ENCODE measurements around the gene BSCL2.
A peak's percentile ranks its signal among the peaks of the same experiment; 100 is the strongest.
"Not testable (repeated sequence)": the region's sequence is repeated elsewhere in the genome, so short reads cannot be mapped to it uniquely, and the experiment has no call there.

Gene BSCL2

GRCh38 chr11:62652161-62653006 is 54.8 kb downstream of the BSCL2 start:
- no peak for DNase-seq

DNA sequence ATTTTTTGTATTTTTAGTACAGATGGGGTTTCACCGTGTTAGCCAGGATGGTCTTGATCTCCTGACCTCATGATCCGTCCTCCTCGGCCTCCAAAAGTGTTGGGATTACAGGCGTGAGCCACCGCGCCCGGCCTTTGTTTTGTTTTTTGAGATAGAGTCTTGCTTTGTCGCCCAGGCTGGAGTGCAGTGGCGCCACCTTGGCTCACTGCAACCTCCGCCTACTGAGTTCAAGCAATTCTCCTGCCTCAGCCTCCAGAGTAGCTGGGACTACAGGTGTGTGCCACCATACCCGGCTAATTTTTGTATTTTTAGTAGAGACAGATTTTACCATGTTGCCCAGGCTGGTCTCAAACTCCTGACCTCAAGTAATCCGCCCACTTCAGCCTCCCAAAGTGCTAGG is 56.9 kb downstream of the BSCL2 start:
- not testable (repeated sequence) for DNase-seq

DNA sequence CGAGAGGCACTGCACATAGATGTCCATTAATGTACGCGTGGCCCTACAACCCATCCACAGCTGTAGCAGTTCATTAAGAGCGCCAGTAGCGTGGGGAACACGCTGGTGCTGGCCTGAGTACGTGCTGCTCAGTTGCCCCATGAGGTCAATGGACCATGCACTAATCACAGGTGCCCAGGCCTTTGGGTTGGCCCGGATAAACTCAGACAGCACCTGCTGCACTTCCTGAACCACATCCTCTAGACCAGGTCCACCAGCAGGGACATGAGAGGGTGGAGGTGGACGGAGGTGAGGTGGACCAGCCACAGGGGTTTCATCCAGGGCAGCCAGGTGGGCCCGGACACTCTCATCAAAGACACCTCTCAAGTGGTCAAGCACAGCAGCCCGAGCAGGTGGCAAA is 57.7 kb downstream of the BSCL2 start:
- no peak for DNase-seq

GRCh38 chr11:62648967-62649364 is 58.3 kb downstream of the BSCL2 start:
- no peak for DNase-seq

GRCh38 chr11:62648185-62648966 is 58.8 kb downstream of the BSCL2 start:
- DNase-seq, result no peak

GRCh38 chr11:62647609-62648005 is 59.6 kb downstream of the BSCL2 start:
- no peak for DNase-seq

DNA sequence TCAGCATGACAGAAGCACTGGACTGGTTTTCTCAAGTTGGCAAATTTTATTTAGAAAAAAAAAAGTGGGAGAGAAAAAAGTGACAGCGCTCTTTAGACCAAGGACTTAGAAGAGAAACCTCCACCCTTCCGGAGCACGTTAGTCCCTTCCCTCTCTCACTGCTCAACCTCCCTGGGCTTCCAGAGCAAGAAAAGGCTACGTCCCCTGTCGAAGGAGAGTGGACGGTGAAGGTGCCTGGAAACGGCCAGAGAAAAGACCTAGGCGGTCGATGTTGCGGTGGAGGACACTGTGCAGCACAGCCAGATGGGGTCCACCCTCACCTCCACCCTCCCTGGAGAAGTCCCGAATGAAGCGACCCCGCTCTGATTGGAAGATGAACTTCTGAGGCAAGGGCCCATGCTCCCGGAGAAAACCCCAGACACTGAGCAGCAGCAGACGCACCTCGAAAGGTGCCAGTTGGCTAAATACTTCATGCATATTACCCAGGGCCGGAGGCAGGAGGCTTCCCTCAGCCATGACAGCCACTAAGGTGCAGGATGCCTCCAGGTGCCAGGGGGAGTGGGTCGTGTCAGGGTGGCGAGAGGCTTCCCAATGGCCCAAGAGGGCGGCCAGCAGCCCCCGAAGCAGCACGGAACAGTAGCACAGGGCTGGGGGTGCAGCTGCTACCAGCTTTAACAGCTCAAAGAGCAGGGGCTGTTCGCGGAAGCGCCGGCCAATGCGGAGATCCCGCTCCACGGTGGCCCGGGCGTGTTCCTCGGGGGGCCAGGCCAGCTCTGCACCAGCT is 60.2 kb downstream of the BSCL2 start:
- DNase-seq, result no peak

DNA sequence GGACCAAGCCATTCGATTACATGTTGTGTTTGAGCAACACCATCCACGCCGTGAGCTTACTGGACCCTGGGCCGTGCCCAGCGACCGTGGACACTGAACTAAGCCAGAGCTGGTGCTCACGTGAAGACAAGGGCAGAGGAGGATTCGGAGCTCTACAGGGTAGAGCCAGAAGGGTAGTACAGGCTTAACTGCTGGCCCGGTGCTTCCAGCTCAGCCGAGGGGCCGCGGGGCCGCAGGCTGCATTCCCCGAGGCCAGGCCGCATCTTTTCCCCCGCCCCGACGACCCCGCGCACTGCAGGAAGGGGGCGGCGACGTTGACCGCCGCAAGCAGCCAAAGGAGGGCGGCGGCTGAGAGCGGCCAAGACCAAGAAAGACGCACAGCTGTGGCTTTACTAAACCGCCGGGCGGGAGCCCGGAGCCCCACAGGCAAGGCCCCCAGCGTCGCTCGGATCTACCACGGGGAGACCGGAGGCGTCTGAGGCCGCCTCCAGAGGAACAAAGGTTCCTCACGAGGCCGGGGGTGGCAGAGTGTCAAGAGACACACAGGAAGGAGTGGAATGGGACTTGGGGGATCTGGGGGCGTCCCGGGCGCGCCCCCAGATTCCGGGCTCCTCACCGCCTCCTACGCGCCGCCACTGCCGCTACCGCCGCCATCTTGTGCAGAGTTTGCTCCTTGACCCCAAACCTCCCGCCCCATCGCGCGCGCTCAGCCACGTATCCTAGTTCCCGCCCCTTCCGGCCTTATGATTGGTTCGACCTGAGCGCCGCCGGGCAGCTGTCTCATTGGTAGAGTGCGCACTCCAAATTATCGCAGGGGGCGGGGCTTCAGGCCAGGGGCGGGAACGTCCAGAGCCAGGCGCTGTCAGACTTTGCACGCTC is 61.0 kb downstream of the BSCL2 start, which contains the start of gene GANAB:
Gene GANAB (minus strand): TSS at position 668 of the 879 bp plus-strand sequence. CDS start 14 bp downstream, at position 654.
- peak; percentile 86 for DNase-seq

DNA sequence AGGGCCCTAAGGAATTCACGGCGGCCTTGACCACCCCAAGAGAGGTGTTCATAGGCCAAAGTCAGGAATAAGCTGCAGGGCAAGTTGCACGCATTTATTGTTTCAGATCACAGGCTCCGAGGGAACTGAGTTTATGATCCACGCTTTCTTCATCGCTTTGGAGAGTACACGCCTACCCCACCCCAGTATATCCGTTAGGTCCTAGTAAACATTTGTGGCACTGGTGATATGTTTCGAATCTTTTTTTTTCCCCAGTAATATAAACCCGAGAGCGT is 61.6 kb downstream of the BSCL2 start:
- DNase-seq, result no peak

DNA sequence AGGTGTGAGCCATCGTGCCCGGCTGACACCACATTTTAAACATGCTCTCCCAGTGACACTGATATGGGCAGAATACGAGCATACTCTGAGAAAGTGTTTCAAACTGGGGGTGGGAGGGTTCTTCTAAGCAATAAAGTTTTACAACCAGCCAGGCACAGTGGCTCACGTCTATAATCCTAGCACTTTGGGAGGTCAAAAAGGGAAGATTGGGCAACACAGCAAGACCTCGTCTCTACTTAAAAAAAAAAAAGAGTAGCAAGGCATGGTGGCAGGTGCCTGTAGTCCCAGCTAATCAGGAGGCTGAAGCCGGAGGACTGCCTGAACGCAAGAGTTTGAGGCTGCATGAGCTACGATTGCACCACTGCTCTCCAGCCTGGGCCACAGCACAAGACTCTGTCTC is 63.0 kb downstream of the BSCL2 start:
- DNase-seq, result no peak
